Measurements from ENCODE around the gene MTFP1.
"Not testable (repeated sequence)": the region's sequence is repeated elsewhere in the genome, so short reads cannot be mapped to it uniquely, and the experiment has no call there.

MTFP1 gene

DNA sequence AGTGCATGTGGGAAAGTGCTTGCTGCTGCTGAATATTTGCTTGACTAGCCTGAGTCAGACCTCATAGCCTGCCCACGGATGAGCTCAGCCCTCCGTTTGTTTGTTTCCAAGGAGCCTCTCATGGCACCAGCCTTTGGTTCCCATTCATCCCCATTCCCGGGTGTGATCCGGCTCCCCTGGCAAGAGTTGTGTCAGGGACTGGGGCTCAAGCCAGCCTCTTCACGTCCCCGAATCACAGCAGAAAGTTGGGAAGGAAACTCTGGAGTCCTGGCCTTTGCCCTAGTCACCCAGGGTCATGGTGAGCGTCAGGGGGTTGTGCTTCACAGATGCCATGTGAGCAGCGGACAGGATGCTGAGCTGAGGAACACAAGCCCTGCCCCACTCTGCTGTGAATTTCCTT is 32.4 kb downstream of the MTFP1 start:
- no peak for DNase-seq

- peak; percentile 61 for DNase-seq
These were observed 33.8 kb downstream of the MTFP1 start for GRCh38 chr22:30459181-30460052.

DNA sequence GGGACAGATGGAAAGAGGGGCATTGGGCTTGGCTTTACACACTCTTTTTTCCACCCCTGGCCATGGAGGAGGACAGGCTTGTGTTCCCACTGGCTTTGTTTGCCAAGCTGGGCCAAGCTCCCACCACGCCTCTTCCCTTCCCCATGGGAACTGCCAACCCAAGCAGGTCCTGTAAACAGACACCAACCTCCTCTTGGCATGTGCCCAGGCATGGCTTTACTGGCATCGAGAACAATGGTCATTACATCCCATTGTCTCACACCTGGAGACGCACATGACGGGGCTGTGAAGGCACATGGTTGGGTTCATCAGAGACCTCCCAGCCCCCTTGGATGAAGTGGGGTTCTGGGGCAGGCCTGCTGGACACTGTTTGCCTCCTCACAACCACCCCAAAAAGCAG is 34.6 kb downstream of the MTFP1 start:
- no peak for DNase-seq

DNA sequence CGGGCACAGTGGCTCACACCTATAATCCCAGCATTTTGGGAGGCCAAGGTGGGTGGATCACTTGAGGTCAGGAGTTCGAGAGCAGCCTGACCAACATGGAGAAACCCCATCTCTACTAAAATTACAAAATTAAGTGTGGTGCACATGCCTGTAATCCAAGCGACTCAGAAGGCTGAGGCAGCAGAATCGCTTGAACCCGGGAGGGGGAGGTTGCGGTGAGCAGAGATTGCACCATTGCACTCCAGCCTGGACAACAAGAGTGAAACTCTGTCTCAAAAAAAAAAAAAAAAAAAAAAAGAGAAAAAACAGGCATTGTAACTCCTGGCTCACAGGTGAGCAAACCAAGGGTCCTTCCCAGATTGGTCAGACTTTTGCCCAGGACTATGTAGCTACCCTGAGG is 35.0 kb downstream of the MTFP1 start:
- DNase-seq = not testable (repeated sequence)

GRCh38 chr22:30469165-30469564 is 43.6 kb downstream of the MTFP1 start:
- DNase-seq = no peak

DNA sequence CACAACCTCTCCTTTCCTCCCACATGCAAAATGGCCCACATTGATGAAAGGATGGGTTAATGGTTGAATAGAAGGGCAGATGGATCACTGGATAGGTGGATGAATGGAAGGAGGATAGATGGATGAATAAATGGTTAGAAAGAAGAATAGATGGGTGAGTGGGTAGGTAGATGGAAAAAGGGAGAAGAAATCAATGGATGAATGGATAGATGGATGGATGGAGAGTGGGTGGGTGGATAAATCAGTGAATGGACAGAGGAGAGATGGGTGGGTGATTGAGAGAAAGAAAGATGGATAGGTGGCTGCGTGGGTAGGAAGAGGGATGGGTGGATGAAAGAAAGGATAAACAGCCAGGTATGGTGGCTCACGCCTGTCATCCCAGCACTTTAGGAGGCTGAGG is 45.1 kb downstream of the MTFP1 start:
- no peak for DNase-seq

DNA sequence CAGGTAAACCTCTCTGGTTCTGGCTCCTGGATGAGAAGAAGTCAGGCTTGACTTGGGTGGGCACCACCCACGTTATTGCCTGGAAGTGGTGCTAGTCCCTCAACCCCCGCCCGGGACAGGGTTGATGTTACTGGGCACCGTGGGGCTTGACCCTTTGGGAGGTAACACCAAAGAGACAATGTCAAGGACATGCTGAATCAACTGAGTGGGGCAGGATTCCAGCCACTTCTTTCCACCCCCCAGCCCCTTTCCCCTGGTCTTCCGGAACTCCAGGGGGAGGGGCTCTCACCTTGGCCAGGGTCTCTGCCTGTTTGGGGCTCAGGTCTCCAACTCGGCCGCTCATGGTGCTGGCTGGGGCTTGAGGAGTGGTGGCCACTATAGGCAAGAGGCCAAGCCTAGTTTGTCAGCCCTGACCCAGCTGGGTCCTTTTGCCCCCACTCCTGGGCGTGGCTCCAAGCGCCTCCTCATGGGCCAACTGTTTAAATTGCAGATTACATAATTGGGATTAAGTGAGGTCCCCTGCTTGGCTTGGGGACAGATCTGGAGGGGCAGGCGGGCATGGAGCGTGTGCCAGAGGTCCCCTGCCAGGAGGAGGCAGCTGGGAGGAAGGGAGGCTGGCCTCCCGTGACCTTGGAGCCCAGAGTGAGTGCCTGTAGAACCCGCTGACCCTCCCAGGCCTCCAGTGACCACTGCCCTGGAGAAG is 46.2 kb downstream of the MTFP1 start, which contains the start of gene SEC14L3:
Gene SEC14L3, minus strand, starts transcription at position 402 of the 703 bp plus-strand sequence. Its CDS starts 59 bp downstream, at position 343.
- no peak for DNase-seq

- no peak for DNase-seq
These were observed 47.6 kb downstream of the MTFP1 start for GRCh38 chr22:30472994-30473720.

DNA sequence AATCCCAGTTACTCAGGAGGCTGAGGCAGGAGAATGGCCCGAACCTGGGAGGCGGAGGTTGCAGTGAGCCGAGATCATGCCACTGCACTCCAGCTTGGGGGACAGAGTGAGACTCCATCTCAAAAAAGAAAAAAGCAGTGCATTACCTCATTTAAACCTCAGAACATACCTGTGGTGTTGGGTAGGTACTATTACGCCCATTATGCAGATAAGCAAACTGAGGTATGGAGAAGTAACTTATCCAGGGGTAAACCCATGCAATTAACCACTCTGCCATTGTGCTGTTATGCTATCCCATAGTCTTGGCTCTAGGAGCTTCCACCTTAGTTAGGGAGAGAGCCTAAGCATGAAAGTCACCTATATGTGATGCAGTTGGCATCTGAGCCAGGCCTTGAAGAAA is 48.6 kb downstream of the MTFP1 start:
- DNase-seq = no peak

DNA sequence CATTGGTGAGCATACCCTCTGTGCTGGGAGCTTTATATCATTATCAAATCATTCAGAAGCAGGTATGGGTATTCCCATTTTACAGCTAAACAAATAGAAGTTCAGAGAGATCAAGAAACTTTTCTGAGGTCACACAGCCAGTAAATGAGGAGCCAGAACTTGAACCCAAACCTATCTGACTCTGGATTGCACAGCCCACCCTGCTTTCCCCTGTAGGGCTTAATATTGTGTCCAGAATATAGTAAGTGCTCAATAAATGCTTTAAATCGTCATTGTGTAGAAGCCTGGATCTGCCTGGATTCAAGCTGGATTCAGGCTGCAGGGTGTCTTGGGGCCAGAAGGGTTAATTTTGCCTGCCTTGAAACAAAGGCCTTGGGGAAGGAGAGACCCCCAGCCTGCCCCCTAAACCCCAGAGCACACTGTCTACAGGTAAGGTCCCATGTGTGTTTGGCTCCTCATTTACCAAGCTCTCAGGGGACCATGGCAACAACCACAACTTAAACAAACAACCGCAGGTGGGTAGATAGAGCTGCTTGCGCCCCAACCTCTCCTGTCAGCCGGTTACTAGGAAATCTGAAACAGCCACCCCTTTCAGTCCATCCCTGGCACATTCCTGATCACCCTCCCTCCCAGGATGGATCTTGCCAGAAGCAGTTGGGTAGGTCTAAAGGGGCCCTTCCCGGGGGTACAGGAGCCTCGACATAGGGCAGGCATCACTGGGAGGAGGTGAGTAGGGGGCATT is 49.3 kb downstream of the MTFP1 start:
- peak; percentile 44 for DNase-seq
